Adrenal gland (tissue), 12 donors: Measurements from ENCODE around the gene NABP1. TPM values are rescaled to one million over a fixed set of nuclear protein-coding genes. Genes with fewer than 3 reads are reported as not detected.
A peak's percentile ranks its signal among the peaks of the same experiment; 100 is the strongest.

Experiments
- DNase-seq, 7 donors: peaks; one replicate each; pipeline ENCODE4 v3.0.0-alpha.2; 2019 to 2020
- H3K27ac ChIP-seq, 5 donors: fragments of 200-600 bp; sonication (generic) in 4 of 5; 1 replicate in 3 of 5; 2 replicates in 2 of 5; pipeline versions ENCODE4 v1.5.1 to v1.8.0; 2016 to 2020; ENCODE audit warnings: mild to moderate bottlenecking in 1 of 5
- H3K27me3 ChIP-seq: fragments of 200-600 bp; 2 replicates; pipeline ENCODE4 v1.8.0; 2021
- H3K36me3 ChIP-seq, 2 donors: fragments of 200-600 bp; replicated peaks in 1 of 2; 1 replicate in 1 of 2; 2 replicates in 1 of 2; pipeline versions ENCODE4 v1.5.1 to v1.8.0; 2018 to 2022
- H3K4me1 ChIP-seq, 2 donors: fragments of 200-600 bp; replicated peaks in 1 of 2; 1 replicate in 1 of 2; 2 replicates in 1 of 2; pipeline versions ENCODE4 v1.5.1 to v1.8.0; 2018 to 2021
- H3K4me3 ChIP-seq, 4 donors: fragments of 200-600 bp; sonication (generic) in 3 of 4; one replicate each; pipeline ENCODE4 v1.5.1; 2016 to 2018
- H3K9me3 ChIP-seq, 3 donors: fragments of 200-600 bp; sonication (generic) in 1 of 3; replicated peaks in 1 of 3; 1 replicate in 2 of 3; 2 replicates in 1 of 3; pipeline versions ENCODE4 v1.5.1 to v1.8.0; 2016 to 2021
- POLR2A ChIP-seq, 2 donors: fragments of 450-650 bp; IDR thresholded peaks; one replicate each; pipeline ENCODE4 v1.6.1; 2017; ENCODE audit warnings: antibody characterized with exemption in 2 of 2, mild to moderate bottlenecking in 2 of 2, moderate library complexity in 1 of 2
- WGBS, 4 donors: extraction: QIAGEN DNeasy Blood & Tissue Kit in 2 of 4; methylation state at CpG; one replicate each; pipeline versions ENCODE4 v1.1.5 to v1.1.7; 2013 to 2017; 5-methylcytosine and 5-hydroxymethylcytosine counted together
- intact Hi-C, 2 donors: fragments of 100-400 bp; cut with DNase I; formaldehyde crosslinking; loops; one replicate each; pipeline versions ENCODE4 v1.14.1 to v1.15.0; 2022 to 2023
- polyA plus RNA-seq, 3 donors: library from polyadenylated mRNA; stranded (reverse); fragments of 200-250 nt in 2 of 3; fragments of 350-450 nt in 1 of 3; fragmentation: Illumina TruSeq in 1 of 3; extraction: RNeasy Lipid Tissue Mini Kit (QIAGEN cat#74804) in 1 of 3; gene quantifications; one replicate each; pipeline ENCODE4 v1.2.3, GENCODE V29; 2013 to 2014
- total RNA-seq, 9 donors: library from RNA; depleted of rRNA in 4 of 9; stranded (reverse); fragments of >200 nt in 4 of 9; fragments of 120-200 nt in 1 of 9; fragmentation: NEBNext Ultra II Directional in 1 of 9; extraction: Animal tissue kit (Norgen Biotek cat#: 25700) in 1 of 9; gene quantifications; one replicate each; pipeline versions ENCODE4 v1.1.0 to v1.2.4, GENCODE V29; 2013 to 2023
- TF ChIP-seq, protein P1 (sequence below), 6 experiments: fragments of 450-650 bp in 4 of 6; fragments of 200-600 bp in 2 of 6; sonication (generic) in 1 of 6; IDR thresholded peaks; 1 replicate in 5 of 6; 2 replicates in 1 of 6; pipeline versions ENCODE4 v1.5.1 to v1.8.0; 2016 to 2021; ENCODE audit warnings: antibody characterized with exemption in 6 of 6, mild to moderate bottlenecking in 2 of 6, moderate library complexity in 1 of 6
- donor health status: healthy with polysubstance abuse.
- donor health status: Bipolar disorder and iron deficiency.
- donor health status: DM: yes; HTN: yes; CAD: no.
- donor health status: DM: no; HTN: no; CAD: no.
- donor health status: DM: no; HTN: no; CAD: no.
- donor health status: DM: yes; HTN: yes; CAD: no.

Gene NABP1
- total and polyA plus RNA-seq, 12 donors, result 2.5 to 39.9 (median 14.9) TPM

DNA sequence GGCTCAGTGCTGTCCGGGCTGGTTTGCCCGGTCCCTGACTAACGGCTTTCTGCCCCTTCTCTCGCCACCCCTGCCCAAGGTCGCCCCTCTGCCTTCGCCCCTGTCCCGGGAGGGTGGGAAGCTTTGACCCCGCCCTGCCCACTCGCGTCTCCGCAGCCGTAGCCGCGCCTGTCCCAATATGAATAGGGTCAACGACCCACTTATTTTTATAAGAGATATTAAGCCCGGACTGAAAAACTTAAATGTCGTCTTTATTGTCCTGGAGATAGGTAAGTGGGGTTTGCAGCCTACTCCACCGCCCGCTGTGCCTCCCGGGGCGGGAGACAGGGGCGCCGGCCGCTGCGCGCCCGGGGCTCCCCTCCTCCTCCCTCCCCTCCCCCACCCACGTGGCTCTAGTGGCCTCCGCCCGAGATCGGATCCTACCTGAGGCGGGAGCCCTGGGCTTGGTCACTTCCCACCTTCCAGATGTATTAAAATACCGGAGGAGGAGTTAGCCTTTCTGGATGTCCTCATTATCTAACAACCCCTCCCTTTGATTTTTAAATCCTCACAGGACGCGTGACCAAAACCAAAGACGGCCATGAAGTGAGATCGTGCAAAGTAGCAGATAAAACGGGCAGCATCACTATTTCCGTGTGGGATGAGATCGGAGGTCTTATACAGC is 633 bp downstream of the NABP1 start:
- H3K27me3 ChIP-seq, result no peaks in the 10 kb centered on the region
- H3K9me3 ChIP-seq, result no peaks in the 10 kb centered on the region
- H3K27ac ChIP-seq, result peak overlapping the region; percentile 80 to 97 (median 92)
- peak overlapping the region; percentile 48 to 63 (median 55) for H3K4me3 ChIP-seq
- H3K4me1 ChIP-seq, result peaks cover 0 to 16% of the 10 kb centered on the region in 2 donors
- H3K36me3 ChIP-seq, result no peaks in the 10 kb centered on the region
- DNase-seq, result peak; percentile 38 to 66 (median 60)
- intact Hi-C loops, result no loop called here
- TF ChIP-seq, protein P1, sequence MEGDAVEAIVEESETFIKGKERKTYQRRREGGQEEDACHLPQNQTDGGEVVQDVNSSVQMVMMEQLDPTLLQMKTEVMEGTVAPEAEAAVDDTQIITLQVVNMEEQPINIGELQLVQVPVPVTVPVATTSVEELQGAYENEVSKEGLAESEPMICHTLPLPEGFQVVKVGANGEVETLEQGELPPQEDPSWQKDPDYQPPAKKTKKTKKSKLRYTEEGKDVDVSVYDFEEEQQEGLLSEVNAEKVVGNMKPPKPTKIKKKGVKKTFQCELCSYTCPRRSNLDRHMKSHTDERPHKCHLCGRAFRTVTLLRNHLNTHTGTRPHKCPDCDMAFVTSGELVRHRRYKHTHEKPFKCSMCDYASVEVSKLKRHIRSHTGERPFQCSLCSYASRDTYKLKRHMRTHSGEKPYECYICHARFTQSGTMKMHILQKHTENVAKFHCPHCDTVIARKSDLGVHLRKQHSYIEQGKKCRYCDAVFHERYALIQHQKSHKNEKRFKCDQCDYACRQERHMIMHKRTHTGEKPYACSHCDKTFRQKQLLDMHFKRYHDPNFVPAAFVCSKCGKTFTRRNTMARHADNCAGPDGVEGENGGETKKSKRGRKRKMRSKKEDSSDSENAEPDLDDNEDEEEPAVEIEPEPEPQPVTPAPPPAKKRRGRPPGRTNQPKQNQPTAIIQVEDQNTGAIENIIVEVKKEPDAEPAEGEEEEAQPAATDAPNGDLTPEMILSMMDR (IDR thresholded peaks at IDR 0.05), result no peak
- TF ChIP-seq POLR2A (IDR thresholded peaks at IDR 0.05), result no peak
- WGBS, 4 donors, result 1 to 2% (median 2%) methylated on average over 22 to 40 of the region's 40 CpGs

DNA sequence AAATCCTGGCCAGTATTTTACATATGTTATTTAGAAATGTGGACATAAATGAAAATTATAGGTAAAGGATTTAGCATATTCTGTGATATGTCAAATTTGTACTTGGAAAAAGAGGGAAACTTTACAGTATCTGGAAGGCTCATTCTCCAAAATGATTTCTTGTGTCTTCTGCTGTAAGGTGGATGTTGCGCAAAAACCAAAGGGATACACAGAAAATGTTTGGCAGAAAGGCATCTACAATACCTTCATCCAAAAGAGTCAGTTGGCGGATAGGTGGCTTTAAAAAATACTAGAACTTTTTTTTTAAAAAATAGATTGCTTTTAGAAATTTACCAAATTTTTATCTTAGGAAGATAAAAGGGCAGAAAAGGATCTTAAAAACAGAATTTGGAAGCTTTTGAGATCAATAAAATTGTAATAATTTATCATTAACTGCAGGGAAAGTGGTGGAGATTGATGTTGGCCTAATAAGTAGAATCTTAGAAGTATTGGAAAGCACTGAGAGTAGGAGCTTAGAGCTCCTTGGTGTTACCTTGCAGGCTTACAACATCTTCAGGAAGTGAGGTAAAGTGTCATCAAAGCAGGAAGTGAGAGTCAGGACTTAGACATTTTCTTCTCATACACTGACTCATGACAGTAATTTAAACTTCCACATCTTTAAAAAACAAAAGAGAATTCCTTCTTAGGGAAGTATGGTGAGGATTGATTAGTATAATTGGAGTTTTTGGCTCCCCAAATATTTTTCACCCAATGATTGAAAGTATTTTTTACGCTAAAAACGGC is 2.1 kb downstream of the NABP1 start:
- Histone ChIP-seq H3K4me3 (peak overlapping the region in 1 of 4 donors; percentile 56), H3K4me1 (peaks cover 0 to 16% of the 10 kb centered on the region in 2 donors), H3K9me3 (no peaks in the 10 kb centered on the region), H3K27me3 (no peaks in the 10 kb centered on the region), H3K36me3 (peaks cover 0 to under 1% of the 10 kb centered on the region in 2 donors), H3K27ac (peak overlapping the region in 1 of 5 donors; percentile 23)
- WGBS, 4 donors, result 89 to 95% (median 92%) methylated on average over 4 of the region's 4 CpGs
- intact Hi-C loops, result no loop called here
- DNase-seq, result no peak
- TF ChIP-seq, protein P1 (IDR thresholded peaks at IDR 0.05), result no peak
- no peak for TF ChIP-seq POLR2A (IDR thresholded peaks at IDR 0.05)

DNA sequence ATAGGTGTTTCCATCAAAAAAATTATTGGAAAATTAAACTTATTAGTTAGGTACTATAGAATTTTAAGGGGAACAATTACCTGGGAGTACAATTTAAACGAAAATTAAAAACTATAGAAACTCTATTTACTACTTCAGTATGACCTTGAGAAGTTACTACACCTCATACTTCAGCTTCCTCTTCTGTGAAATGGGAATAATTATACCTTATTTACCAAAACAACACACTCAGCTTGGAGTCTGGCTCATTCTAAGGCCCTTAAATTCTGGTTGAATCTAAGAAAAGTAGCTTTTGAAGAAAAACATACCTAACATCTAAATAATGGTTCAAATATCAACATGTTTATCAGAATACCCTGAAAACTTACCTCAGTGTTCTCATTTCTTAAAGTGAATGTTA is 2.7 kb downstream of the NABP1 start:
- WGBS, 4 donors, result 66 to 95% (median 79%) methylated on average over 1 of the region's 1 CpG
- intact Hi-C loops, result no loop called here
- no peak overlapping the region for H3K27ac ChIP-seq
- H3K4me1 ChIP-seq, result peaks cover 0 to 16% of the 10 kb centered on the region in 2 donors
- TF ChIP-seq, protein P1 (IDR thresholded peaks at IDR 0.05), result no peak
- no peak for TF ChIP-seq POLR2A (IDR thresholded peaks at IDR 0.05)
- H3K36me3 ChIP-seq, result peaks cover 0 to 7% of the 10 kb centered on the region in 2 donors
- DNase-seq, result no peak
- peak overlapping the region in 1 of 4 donors; percentile 56 for H3K4me3 ChIP-seq
- H3K9me3 ChIP-seq, result no peaks in the 10 kb centered on the region
- no peaks in the 10 kb centered on the region for H3K27me3 ChIP-seq

DNA sequence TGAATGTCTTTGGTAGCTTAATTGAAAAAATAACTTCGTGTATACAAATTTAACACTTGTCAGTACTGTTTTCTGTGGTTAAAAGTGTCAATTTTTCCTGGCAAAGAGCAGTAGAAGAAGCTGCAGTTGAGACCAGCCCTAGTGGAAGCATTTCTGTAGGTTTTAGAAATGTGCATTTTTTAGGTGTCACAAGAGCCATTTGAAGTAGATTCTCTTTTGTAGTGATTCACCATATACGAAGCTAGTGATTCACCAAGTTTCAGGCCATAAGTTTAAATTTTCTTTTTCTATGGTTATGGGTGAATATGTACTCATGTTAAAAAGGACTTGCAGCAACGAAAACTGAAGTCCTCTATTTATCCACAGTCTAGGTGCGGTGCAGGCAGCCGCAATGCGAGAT is 4.2 kb downstream of the NABP1 start:
- H3K27me3 ChIP-seq, result no peaks in the 10 kb centered on the region
- H3K36me3 ChIP-seq, result peaks cover 0 to 14% of the 10 kb centered on the region in 2 donors
- 94 to 99% (median 94%) methylated on average over 6 of the region's 6 CpGs for WGBS, 4 donors
- no peaks in the 10 kb centered on the region for H3K9me3 ChIP-seq
- no peak overlapping the region for H3K27ac ChIP-seq
- H3K4me3 ChIP-seq, result no peak overlapping the region
- peaks cover 0 to 9% of the 10 kb centered on the region in 2 donors for H3K4me1 ChIP-seq
- intact Hi-C loops, result no loop called here
- DNase-seq, result no peak
- no peak for TF ChIP-seq POLR2A (IDR thresholded peaks at IDR 0.05)
- TF ChIP-seq, protein P1 (IDR thresholded peaks at IDR 0.05), result no peak
